Cardiac fibroblast (primary cell): Measurements from ENCODE around the gene CCDC146.

Source experiments
- DNase-seq, 2 donors: peaks; one replicate each; pipeline versions ENCODE4 v3.0.0 to v3.0.0-alpha.2; 2010; ENCODE audit warnings: low read depth in 2 of 2
- H3K4me3 ChIP-seq, 2 donors: replicated peaks in 1 of 2; 1 replicate in 1 of 2; 2 replicates in 1 of 2; pipeline ENCODE4 v1.5.1; 2011; ENCODE audit warnings: low read depth in 2 of 2, low read length in 2 of 2, mild to moderate bottlenecking in 2 of 2, moderate library complexity in 1 of 2
- TF ChIP-seq, protein P1 (sequence below): IDR thresholded peaks from one replicate; pipeline ENCODE4 v1.5.1; 2011; ENCODE audit warnings: low read depth, mild to moderate bottlenecking, low read length, inconsistent platforms

CCDC146 gene

DNA sequence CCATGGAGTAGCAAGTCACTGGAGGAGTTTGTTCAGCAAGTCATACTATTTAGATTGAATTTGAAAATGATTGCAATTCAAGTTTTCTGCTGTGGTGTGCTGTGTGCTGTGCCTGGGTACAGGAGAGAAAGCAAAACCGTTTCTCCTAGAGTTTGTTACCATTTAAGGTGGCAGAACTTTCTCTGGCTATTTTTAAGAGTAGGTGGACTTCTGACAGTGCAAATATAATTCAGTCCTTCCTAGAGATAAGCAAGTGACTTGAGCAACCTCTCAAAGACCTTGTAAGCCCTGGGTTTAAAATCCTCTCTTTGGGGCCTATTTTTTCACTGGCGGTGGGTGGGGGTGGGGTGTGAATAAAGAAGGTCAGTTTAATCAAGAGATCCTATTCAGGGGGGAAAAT, 120.1 kb downstream of the CCDC146 start:
- TF ChIP-seq, protein P1, sequence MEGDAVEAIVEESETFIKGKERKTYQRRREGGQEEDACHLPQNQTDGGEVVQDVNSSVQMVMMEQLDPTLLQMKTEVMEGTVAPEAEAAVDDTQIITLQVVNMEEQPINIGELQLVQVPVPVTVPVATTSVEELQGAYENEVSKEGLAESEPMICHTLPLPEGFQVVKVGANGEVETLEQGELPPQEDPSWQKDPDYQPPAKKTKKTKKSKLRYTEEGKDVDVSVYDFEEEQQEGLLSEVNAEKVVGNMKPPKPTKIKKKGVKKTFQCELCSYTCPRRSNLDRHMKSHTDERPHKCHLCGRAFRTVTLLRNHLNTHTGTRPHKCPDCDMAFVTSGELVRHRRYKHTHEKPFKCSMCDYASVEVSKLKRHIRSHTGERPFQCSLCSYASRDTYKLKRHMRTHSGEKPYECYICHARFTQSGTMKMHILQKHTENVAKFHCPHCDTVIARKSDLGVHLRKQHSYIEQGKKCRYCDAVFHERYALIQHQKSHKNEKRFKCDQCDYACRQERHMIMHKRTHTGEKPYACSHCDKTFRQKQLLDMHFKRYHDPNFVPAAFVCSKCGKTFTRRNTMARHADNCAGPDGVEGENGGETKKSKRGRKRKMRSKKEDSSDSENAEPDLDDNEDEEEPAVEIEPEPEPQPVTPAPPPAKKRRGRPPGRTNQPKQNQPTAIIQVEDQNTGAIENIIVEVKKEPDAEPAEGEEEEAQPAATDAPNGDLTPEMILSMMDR = no peak
- DNase-seq = no peak

DNA sequence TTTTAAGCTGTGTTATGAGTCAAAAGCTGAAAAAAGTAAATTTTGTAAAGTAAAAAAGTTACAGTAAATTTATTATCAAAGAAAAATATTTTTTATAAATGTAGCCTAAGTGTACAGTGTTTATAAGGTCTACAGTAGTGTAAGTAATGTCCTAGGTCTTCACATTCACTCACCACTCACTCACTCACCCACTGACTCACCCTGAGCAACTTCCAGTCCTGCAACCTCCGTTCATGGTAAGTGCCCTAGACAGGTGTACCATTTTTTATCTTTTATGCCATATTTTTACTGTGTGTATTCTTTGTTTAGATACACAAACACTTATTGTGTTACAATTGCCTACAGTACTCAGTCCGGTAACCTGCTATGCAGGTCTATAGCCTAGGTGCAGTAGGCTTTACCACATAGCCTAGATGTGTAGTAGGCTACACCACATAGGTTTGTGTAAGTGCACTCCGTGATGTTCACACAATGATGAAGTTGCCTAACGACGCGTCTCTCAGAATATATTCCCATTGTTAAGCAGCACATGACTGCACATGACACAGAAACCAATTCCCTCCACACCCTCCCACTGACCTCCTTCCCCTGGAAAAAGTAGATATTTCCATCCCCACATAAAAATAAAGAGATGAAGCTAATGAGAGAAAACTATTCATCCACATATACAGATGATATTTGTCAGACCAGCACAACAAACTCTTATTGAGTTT, 122.0 kb downstream of the CCDC146 start:
- DNase-seq = no peak

More for the DNA sequence above, 120.1 kb downstream of the CCDC146 start:
- no peak overlapping the region for H3K4me3 ChIP-seq

DNA sequence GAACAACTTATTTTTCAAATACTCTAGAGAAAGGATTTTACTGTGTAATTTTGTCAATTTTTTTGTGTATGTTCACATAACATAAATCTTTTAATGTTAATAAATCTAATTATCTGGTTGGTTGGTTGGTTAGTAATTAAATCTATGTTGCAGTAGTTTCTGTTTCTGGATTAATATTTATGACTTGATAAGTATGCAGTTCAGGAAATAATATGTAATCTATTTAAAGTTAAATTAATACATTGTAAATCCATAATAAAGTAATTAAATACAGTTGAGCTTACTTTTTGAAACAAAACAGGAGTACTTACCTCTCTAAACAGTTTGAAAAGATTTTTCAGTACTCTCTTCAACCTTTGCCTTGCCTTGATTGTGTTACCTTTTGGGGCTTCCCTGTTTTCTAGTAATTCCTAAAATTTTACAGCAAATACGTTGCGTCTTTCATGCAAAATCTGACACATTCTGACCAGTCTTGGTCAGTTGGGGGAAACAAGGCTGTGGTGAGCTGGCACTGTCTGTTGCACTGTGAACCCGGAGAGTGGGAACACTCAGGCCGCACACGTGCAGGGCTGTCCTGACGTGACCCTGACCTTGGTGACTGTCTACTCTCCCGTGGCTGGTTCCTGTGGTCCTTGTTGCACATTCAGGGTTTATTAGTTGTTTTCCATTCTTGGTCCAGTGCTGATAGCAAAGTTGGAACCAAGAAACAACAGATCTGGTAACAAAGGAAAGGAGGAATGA, 122.8 kb downstream of the CCDC146 start:
- peak in 1 of 2 donors; percentile 23 for DNase-seq
- TF ChIP-seq, protein P1 = no peak
- no peak overlapping the region for H3K4me3 ChIP-seq

More for the DNA sequence above, 122.0 kb downstream of the CCDC146 start:
- TF ChIP-seq, protein P1 = no peak
- no peak overlapping the region for H3K4me3 ChIP-seq

DNA sequence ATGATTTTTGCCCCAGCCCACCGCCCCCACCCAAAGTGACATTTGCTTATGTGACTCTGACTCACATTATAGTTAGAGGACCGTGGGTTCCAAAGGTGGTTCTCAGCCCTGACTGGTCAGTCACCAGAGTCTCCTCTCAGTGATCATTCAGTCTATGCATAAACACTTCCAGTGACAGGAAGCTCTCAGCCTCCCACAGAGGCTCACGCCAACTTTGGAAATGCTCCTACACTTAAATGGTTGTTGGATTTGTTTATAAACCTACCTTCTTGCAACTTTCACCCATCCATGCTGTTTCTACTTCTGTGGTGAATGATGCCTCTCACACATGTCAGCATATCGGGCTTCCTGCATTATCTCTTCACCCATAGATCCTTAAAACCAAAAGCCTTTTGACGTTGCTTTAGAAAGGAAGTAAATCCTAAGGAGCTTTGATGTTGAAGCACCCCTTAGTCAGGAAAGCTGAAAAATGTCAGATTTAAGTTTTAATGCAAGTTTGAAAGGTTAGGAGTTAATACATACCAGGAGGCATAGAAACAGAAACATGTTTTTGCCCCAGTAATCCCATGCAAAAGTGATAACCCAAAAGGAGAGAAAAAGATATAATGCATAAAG, 123.7 kb downstream of the CCDC146 start:
- TF ChIP-seq, protein P1 = no peak
- no peak for DNase-seq
- no peak overlapping the region for H3K4me3 ChIP-seq

DNA sequence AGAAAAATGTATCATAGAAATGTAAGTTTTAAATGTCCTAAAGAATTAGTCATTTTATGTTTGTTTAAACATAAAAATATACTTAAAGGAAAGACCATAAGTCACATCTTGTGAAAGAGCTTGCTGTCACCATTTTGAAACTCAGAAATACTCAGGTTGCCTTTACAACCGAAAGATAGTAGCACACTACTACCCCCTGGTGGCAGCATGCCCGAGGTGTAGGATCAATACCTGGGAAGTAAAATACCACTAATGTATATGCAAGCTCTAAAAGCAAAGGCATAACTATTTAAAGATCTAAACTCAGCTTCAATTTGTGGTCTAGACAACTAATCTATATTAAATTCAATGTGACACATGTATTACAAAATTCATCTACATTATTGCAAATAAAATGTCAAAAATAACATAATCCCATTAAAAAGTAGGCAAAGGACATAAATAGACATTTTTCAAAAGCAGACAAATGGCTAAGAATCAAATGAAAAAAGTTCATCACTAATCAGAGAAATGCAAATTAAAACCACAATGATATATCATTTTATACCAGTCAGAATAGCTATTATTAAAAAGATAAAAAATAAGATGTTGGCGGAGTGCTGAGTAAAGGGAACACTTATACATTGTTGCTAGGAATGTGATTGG, 124.9 kb downstream of the CCDC146 start:
- TF ChIP-seq, protein P1 = peak; percentile 75
- no peak overlapping the region for H3K4me3 ChIP-seq
- DNase-seq = peak; percentile 83 to 88

DNA sequence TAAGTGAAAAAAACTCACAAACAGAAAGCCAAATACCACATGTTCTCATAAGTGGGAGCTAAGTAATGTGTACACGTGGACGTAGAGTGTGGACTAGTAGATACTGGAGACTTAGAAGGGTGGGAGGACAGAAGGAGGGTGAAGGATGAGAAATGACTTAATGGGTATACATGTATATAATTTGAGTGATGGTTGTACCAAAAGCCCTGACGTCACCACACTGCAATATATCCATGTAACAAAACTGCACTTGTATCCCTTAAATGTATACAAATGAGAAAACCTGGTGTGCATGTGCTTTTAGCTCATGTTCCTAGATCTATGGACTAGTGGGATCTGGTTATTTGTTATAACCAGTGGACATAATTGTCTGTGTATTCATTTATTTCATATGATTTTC, 125.7 kb downstream of the CCDC146 start:
- TF ChIP-seq, protein P1 = no peak
- no peak overlapping the region for H3K4me3 ChIP-seq
- DNase-seq = no peak
